ENCODE results near the gene RSPH6A.

DNA sequence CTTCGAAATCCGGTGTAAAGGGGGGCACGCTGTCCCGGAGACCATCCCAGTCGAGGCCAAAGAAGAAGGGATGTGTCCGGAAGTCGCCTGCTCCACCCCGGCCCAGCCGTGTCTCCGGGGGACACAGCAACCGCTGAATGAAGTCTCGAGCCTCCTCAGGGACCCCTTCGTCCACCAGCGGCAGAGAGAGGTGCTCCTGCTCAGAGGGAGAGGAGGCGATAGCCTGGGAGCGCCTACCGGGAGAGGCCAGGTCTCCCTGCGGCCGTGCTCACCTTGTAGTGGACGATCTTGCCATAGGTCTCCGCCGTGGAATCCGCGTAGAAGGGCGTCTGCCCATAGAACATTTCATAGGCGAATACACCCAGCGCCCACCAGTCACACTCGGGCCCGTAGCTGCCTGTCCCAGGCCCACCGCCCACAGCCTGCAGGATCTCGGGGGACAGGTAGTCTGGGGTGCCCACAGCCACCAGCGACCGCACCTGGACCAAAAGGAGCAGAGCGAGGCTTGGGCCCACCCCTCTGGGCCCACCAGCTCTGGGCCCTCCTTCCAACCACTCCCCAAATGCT, 37.6 kb downstream of the RSPH6A start:
- TF ChIP-seq CTCF (IDR thresholded peaks at IDR 0.05): no peak
- no peak for TF ChIP-seq POLR2A (IDR thresholded peaks at IDR 0.05)
- TF ChIP-seq POLR2AphosphoS5 (IDR thresholded peaks at IDR 0.05): no peak

Measured in upper lobe of left lung (tissue), 4 donors.